K562 (cell line): ENCODE results near the gene NAT14. TPM values are rescaled to one million over a fixed set of nuclear protein-coding genes. Genes with fewer than 3 reads are reported as not detected.

Experiments
- CREB1 ChIP-seq, 2 experiments: sonication (generic) in 1 of 2; formaldehyde crosslinking in 1 of 2; IDR thresholded peaks; 2 replicates each; pipeline versions ENCODE4 v1.6.1 to v1.8.0; 2012 to 2022; ENCODE audit warnings: inconsistent platforms in 1 of 2, mild to moderate bottlenecking in 1 of 2, missing genetic modification reagents in 1 of 2, moderate library complexity in 1 of 2
- JUND ChIP-seq, 2 experiments: IDR thresholded peaks; 2 replicates in 1 of 2; 3 replicates in 1 of 2; pipeline ENCODE4 v1.6.1; 2011; ENCODE audit warnings: borderline replicate concordance in 2 of 2, low read depth in 2 of 2, low read length in 2 of 2, improper control_type of control experiment in 1 of 2, missing biosample characterization in 1 of 2, missing genetic modification characterization in 1 of 2, missing genetic modification reagents in 1 of 2
- KAT7 ChIP-seq: sonication (generic); formaldehyde crosslinking; IDR thresholded peaks from 2 replicates; pipeline ENCODE4 v1.8.0; 2022; ENCODE audit warnings: missing genetic modification reagents, mild to moderate bottlenecking, borderline replicate concordance
- MAZ ChIP-seq, 2 experiments: fragments of 450-650 bp in 1 of 2; sonication (generic) in 1 of 2; formaldehyde crosslinking; IDR thresholded peaks in 1 of 2; conservative IDR thresholded peaks in 1 of 2; 2 replicates each; pipeline versions ENCODE4 v1.4.0 to v1.5.0; 2020; ENCODE audit warnings: mild to moderate bottlenecking in 1 of 2, missing genetic modification reagents in 1 of 2
- TBP ChIP-seq: optimal IDR thresholded peaks from 2 replicates; pipeline ENCODE3; 2011; ENCODE audit warnings: low read depth, low read length, improper control_type of control experiment
- ZNF217 ChIP-seq: sonication (generic); formaldehyde crosslinking; IDR thresholded peaks from 2 replicates; pipeline ENCODE4 v1.8.0; 2022; ENCODE audit warnings: mild to moderate bottlenecking, missing genetic modification reagents
- polyA plus RNA-seq, 8 experiments: library from polyadenylated mRNA; depleted of rRNA in 4 of 8; stranded (reverse) in 5 of 8; unstranded in 3 of 8; fragments of >200 nt; fragmentation: Nextera tagmentation in 2 of 8; fragmentation: Illumina TruSeq in 1 of 8; extraction: Ambion mirVana in 2 of 8; extraction: Trizol in 1 of 8; gene quantifications; 2 replicates each; pipeline versions ENCODE4 v1.2.1 to v1.2.3, GENCODE V29; 2011 to 2014; ENCODE audit warnings: inconsistent platforms in 1 of 8, missing spikeins in 1 of 8
- total RNA-seq, 7 experiments: library from RNA; depleted of rRNA in 6 of 7; stranded (reverse); fragments of >200 nt in 6 of 7; fragmentation: Illumina TruSeq in 2 of 7; extraction: Trizol in 2 of 7; gene quantifications; 2 replicates each; pipeline versions ENCODE4 v1.2.1 to v1.2.3, GENCODE V29; 2011 to 2021; ENCODE audit warnings: low replicate concordance in 1 of 7
- TF ChIP-seq, protein P1 (sequence below): fragments of 200-600 bp; sonication (generic); IDR thresholded peaks from one replicate; pipeline ENCODE4 v1.6.1; 2012; ENCODE audit warnings: mild to moderate bottlenecking, low read depth, low read length, inconsistent platforms
- TF ChIP-seq, protein P2 (sequence below): fragments of 450-650 bp; formaldehyde crosslinking; conservative IDR thresholded peaks from 2 replicates; pipeline ENCODE4 v1.4.0; 2022; ENCODE audit warnings: mild to moderate bottlenecking, missing genetic modification characterization
- TF ChIP-seq, protein P3 (sequence below), 2 experiments: fragments of 150-350 bp in 1 of 2; IDR thresholded peaks; 2 replicates each; pipeline ENCODE4 v1.6.1; 2012 to 2016; ENCODE audit warnings: low read depth in 2 of 2, low read length in 2 of 2, mild to moderate bottlenecking in 1 of 2, moderate library complexity in 1 of 2

NAT14 gene
- total and polyA plus RNA-seq, 9 of the 15 experiments (the other 6 are each of a cell fraction or from before 2014, with no cell fraction given): 2.4 to 77.0 (median 26.7) TPM

DNA sequence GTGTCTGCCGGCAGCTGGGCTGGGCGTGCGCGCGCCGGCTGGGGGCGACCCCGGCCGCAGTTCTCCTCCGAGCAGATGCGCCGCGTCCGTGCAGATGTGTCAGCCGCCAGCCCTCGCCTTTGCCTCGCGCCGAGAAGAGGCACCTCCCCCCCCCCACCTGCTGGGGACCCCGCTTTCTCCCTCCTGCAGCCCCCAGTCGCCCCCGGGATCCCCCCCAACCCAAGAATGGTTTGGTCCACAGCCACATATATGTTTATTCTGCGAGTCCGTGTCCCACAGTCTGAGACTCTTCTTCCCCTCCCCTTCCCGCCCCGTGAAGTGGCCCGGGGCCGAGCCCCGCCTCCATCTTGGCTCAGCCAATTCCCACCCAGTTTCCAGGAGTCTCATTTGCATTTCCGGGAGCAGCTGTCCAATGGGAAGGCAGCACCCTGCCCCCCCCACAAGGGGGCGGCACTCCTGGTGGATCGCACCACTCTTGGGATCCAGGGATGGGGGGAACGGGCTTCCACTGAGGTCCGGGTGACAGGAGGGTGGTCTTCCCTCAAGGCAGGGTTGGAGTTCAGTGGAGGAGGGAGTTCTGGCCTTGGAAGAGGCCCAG lies 32.1 kb upstream of the NAT14 start (continued):
- TF ChIP-seq, protein P1, sequence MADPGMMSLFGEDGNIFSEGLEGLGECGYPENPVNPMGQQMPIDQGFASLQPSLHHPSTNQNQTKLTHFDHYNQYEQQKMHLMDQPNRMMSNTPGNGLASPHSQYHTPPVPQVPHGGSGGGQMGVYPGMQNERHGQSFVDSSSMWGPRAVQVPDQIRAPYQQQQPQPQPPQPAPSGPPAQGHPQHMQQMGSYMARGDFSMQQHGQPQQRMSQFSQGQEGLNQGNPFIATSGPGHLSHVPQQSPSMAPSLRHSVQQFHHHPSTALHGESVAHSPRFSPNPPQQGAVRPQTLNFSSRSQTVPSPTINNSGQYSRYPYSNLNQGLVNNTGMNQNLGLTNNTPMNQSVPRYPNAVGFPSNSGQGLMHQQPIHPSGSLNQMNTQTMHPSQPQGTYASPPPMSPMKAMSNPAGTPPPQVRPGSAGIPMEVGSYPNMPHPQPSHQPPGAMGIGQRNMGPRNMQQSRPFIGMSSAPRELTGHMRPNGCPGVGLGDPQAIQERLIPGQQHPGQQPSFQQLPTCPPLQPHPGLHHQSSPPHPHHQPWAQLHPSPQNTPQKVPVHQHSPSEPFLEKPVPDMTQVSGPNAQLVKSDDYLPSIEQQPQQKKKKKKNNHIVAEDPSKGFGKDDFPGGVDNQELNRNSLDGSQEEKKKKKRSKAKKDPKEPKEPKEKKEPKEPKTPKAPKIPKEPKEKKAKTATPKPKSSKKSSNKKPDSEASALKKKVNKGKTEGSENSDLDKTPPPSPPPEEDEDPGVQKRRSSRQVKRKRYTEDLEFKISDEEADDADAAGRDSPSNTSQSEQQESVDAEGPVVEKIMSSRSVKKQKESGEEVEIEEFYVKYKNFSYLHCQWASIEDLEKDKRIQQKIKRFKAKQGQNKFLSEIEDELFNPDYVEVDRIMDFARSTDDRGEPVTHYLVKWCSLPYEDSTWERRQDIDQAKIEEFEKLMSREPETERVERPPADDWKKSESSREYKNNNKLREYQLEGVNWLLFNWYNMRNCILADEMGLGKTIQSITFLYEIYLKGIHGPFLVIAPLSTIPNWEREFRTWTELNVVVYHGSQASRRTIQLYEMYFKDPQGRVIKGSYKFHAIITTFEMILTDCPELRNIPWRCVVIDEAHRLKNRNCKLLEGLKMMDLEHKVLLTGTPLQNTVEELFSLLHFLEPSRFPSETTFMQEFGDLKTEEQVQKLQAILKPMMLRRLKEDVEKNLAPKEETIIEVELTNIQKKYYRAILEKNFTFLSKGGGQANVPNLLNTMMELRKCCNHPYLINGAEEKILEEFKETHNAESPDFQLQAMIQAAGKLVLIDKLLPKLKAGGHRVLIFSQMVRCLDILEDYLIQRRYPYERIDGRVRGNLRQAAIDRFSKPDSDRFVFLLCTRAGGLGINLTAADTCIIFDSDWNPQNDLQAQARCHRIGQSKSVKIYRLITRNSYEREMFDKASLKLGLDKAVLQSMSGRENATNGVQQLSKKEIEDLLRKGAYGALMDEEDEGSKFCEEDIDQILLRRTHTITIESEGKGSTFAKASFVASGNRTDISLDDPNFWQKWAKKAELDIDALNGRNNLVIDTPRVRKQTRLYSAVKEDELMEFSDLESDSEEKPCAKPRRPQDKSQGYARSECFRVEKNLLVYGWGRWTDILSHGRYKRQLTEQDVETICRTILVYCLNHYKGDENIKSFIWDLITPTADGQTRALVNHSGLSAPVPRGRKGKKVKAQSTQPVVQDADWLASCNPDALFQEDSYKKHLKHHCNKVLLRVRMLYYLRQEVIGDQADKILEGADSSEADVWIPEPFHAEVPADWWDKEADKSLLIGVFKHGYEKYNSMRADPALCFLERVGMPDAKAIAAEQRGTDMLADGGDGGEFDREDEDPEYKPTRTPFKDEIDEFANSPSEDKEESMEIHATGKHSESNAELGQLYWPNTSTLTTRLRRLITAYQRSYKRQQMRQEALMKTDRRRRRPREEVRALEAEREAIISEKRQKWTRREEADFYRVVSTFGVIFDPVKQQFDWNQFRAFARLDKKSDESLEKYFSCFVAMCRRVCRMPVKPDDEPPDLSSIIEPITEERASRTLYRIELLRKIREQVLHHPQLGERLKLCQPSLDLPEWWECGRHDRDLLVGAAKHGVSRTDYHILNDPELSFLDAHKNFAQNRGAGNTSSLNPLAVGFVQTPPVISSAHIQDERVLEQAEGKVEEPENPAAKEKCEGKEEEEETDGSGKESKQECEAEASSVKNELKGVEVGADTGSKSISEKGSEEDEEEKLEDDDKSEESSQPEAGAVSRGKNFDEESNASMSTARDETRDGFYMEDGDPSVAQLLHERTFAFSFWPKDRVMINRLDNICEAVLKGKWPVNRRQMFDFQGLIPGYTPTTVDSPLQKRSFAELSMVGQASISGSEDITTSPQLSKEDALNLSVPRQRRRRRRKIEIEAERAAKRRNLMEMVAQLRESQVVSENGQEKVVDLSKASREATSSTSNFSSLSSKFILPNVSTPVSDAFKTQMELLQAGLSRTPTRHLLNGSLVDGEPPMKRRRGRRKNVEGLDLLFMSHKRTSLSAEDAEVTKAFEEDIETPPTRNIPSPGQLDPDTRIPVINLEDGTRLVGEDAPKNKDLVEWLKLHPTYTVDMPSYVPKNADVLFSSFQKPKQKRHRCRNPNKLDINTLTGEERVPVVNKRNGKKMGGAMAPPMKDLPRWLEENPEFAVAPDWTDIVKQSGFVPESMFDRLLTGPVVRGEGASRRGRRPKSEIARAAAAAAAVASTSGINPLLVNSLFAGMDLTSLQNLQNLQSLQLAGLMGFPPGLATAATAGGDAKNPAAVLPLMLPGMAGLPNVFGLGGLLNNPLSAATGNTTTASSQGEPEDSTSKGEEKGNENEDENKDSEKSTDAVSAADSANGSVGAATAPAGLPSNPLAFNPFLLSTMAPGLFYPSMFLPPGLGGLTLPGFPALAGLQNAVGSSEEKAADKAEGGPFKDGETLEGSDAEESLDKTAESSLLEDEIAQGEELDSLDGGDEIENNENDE: peak; percentile 23
- TF ChIP-seq MAZ (CRISPR knock-in tag; conservative IDR thresholded peaks at IDR 0.05 in 1 of 2, IDR thresholded peaks at IDR 0.05 in 1 of 2) (peak; percentile 36 to 76), ZNF217 (CRISPR knock-in tag) (no peak), KAT7 (CRISPR knock-in tag) (0 out of 2 replicates have a peak, but pooled peaks have one; percentile 55), CREB1 (IDR thresholded peaks at IDR 0.05) (peak; percentile 41; the same call in 1 of the 2 replicates), CREB1 (CRISPR knock-in tag; IDR thresholded peaks at IDR 0.05) (peak; percentile 37; the same call in 1 of the 2 replicates), JUND (IDR thresholded peaks at IDR 0.05; ENCODE audit: borderline replicate concordance, low read depth, low read length) (peak; percentile 84), JUND (tag; IDR thresholded peaks at IDR 0.05; ENCODE audit: borderline replicate concordance, low read depth, low read length) (no peak), TBP (peak; percentile 13)
- TF ChIP-seq, protein P2, sequence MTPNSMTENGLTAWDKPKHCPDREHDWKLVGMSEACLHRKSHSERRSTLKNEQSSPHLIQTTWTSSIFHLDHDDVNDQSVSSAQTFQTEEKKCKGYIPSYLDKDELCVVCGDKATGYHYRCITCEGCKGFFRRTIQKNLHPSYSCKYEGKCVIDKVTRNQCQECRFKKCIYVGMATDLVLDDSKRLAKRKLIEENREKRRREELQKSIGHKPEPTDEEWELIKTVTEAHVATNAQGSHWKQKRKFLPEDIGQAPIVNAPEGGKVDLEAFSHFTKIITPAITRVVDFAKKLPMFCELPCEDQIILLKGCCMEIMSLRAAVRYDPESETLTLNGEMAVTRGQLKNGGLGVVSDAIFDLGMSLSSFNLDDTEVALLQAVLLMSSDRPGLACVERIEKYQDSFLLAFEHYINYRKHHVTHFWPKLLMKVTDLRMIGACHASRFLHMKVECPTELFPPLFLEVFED (CRISPR knock-in tag): no peak
- TF ChIP-seq, protein P3, sequence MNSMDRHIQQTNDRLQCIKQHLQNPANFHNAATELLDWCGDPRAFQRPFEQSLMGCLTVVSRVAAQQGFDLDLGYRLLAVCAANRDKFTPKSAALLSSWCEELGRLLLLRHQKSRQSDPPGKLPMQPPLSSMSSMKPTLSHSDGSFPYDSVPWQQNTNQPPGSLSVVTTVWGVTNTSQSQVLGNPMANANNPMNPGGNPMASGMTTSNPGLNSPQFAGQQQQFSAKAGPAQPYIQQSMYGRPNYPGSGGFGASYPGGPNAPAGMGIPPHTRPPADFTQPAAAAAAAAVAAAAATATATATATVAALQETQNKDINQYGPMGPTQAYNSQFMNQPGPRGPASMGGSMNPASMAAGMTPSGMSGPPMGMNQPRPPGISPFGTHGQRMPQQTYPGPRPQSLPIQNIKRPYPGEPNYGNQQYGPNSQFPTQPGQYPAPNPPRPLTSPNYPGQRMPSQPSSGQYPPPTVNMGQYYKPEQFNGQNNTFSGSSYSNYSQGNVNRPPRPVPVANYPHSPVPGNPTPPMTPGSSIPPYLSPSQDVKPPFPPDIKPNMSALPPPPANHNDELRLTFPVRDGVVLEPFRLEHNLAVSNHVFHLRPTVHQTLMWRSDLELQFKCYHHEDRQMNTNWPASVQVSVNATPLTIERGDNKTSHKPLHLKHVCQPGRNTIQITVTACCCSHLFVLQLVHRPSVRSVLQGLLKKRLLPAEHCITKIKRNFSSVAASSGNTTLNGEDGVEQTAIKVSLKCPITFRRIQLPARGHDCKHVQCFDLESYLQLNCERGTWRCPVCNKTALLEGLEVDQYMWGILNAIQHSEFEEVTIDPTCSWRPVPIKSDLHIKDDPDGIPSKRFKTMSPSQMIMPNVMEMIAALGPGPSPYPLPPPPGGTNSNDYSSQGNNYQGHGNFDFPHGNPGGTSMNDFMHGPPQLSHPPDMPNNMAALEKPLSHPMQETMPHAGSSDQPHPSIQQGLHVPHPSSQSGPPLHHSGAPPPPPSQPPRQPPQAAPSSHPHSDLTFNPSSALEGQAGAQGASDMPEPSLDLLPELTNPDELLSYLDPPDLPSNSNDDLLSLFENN (IDR thresholded peaks at IDR 0.05; ENCODE audit: low read depth in 2 of 2, low read length in 2 of 2): 0 out of 4 replicates have a peak, but pooled peaks of 1 of the 2 experiments have one; percentile 14
